ENCODE measurements around the gene AGBL1. TPM values are rescaled to one million over a fixed set of nuclear protein-coding genes. Genes with fewer than 3 reads are reported as not detected.

The AGBL1 gene
- total RNA-seq, 1 experiment from 2014 or later, result not detected

- no peak overlapping the region for H2BK5ac ChIP-seq (ENCODE audit: insufficient read length, low read length)
- H3K18ac ChIP-seq (ENCODE audit: insufficient read length, low read depth, low read length), result no peak overlapping the region
- H3K27ac Mint-ChIP-seq, result no peak overlapping the region
- no peaks in the 10 kb centered on the region for H3K27me3 ChIP-seq (ENCODE audit: insufficient read depth, low read length)
- no peak overlapping the region for H2BK15ac ChIP-seq (ENCODE audit: low read depth, low read length)
- no CpG with 5 or more reads among the region's 4 CpGs for whole genome bisulfite sequencing (ENCODE audit: extremely low coverage, insufficient read length, low lambda C conversion rate)
- no peak overlapping the region for H2BK120ac ChIP-seq (ENCODE audit: low read depth, low read length, poor library complexity, severe bottlenecking)
- H2AFZ ChIP-seq (ENCODE audit: low read length), result no peak overlapping the region
- H3K9me3 ChIP-seq (ENCODE audit: control insufficient read depth, low read depth, low read length), result no peaks in the 10 kb centered on the region
- H4K91ac ChIP-seq (ENCODE audit: insufficient read length, low read depth, low read length), result no peak overlapping the region
- no peaks in the 10 kb centered on the region for H4K20me1 ChIP-seq (ENCODE audit: control insufficient read depth, insufficient read depth, insufficient read length)
- H3K36me3 Mint-ChIP-seq (ENCODE audit: insufficient read depth in 1 of 3, low read depth in 3 of 3), result no peaks in the 10 kb centered on the region; a peak in 1 of 7 replicates
- H3K4me3 Mint-ChIP-seq, result no peak overlapping the region
- no peak overlapping the region for H4K5ac ChIP-seq (ENCODE audit: insufficient read length, low read depth, low read length)
- no peak for DNase-seq
- H3K4me1 ChIP-seq (ENCODE audit: insufficient read depth, low read length), result no peaks in the 10 kb centered on the region
- no peaks in the 10 kb centered on the region for H3K23me2 ChIP-seq (ENCODE audit: insufficient read length, low read depth, low read length, poor library complexity, severe bottlenecking)
- no peaks in the 10 kb centered on the region for H3K9me3 Mint-ChIP-seq
- no peak overlapping the region for H3K56ac ChIP-seq (ENCODE audit: insufficient read length, low read depth, low read length)
- H3K4ac ChIP-seq (ENCODE audit: low read depth, low read length), result no peak overlapping the region
- H3K14ac ChIP-seq (ENCODE audit: insufficient read depth, low read length), result no peak overlapping the region
- H3K23ac ChIP-seq (ENCODE audit: insufficient read length, low read depth, low read length), result no peak overlapping the region
- H2AK5ac ChIP-seq (ENCODE audit: insufficient read length, low read length), result no peak overlapping the region
- H3K27ac ChIP-seq (ENCODE audit: insufficient read length, low read depth, low read length), result no peak overlapping the region
- no peaks in the 10 kb centered on the region for H3K79me1 ChIP-seq (ENCODE audit: insufficient read depth, low read depth, low read length, poor library complexity, severe bottlenecking)
- no peak for TF ChIP-seq CTCF (conservative IDR thresholded peaks at IDR 0.05)
- no peak overlapping the region for H2BK20ac ChIP-seq (ENCODE audit: low read depth, low read length, poor library complexity, severe bottlenecking)
- H3K27me3 Mint-ChIP-seq (ENCODE audit: low read depth), result no peaks in the 10 kb centered on the region
- H2BK12ac ChIP-seq (ENCODE audit: insufficient read length, low read depth, low read length), result no peak overlapping the region
- H3K4me1 Mint-ChIP-seq, result peaks cover under 1% of the 10 kb centered on the region in 2 experiments; a peak in 2 of 4 replicates
- no peak overlapping the region for H4K8ac ChIP-seq (replicated peaks; ENCODE audit: insufficient read length, low read depth, low read length)
- no peak overlapping the region for H3K9ac ChIP-seq (ENCODE audit: extremely low read depth, insufficient read length, low read length)
- no peaks in the 10 kb centered on the region for H3K79me2 ChIP-seq (ENCODE audit: insufficient read depth, low read length)
- no peak overlapping the region for H3T11ph ChIP-seq (ENCODE audit: low read length)
- H3K4me2 ChIP-seq (ENCODE audit: insufficient read depth, insufficient read length, low read length), result no peak overlapping the region
Observed at GRCh38 chr15:86267892-86268291, 188.2 kb downstream of the AGBL1 start.

All from H9 (cell line).